ENCODE measurements around the gene SP4. TPM values are rescaled to one million over a fixed set of nuclear protein-coding genes. Genes with fewer than 3 reads are reported as not detected.

The SP4 gene
- total RNA-seq, 2 experiments from 2014 or later: 17.5 to 22.8 TPM

DNA sequence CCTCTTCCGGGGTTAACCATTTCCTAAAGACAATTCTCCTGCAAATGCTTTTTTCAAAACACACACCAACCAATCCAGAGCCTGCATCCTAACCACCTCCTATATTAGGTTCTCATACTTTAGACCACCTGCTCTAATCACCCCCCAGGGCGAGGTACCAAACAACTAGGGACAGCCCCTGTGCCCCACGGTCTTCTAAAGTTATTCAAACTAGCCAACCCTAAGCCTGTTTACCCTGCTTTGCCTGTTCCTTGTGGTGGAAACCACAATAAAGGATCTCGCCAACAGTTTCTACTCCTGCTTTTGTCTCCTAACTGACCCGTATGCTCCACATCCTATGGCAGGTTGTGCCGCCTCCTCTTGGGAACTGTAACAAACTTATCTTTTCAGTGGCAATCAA is 21.1 kb downstream of the SP4 start:
- no peaks in the 10 kb centered on the region for H3K27me3 Mint-ChIP-seq
- DNase-seq (no peak), ATAC-seq (no peak)
- peaks cover 44% of the 10 kb centered on the region for H3K36me3 Mint-ChIP-seq (ENCODE audit: low read depth)
- no peak overlapping the region for H3K4me3 Mint-ChIP-seq
- H3K9me3 Mint-ChIP-seq (ENCODE audit: low read depth): peaks cover 9% of the 10 kb centered on the region
- intact Hi-C loops (cut with DNase I, micrococcal nuclease): no loop called here
- ChIA-PET CTCF (no interaction called here), POLR2A (no interaction called here)
- no peak overlapping the region for H3K27ac Mint-ChIP-seq
- H3K4me1 Mint-ChIP-seq: peaks cover 19% of the 10 kb centered on the region

DNA sequence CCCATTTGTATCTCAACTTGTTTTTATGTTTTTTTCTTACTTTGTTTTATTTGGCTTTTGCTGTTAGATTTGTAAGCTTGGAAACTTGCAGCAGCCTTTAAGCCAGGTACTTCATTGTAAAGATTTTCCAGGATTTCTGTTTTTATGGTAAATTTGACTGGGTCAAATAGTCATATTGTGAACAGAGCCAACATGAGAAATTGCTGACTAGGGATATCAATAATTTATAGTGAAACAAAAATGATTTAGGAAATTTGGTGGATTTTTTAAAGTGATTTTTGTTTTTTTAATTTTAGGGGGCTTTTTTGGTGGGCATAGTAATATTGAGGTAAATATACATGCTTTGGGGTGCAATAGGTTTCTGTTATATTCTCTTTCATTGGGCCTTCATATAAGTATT is 22.2 kb downstream of the SP4 start:
- POLR2A ChIA-PET: interaction anchor here (1.1 kb wide), 1 partner anchor 22 kb away, joined by 3 read pairs; the partner anchor contains the start of gene SP4
- ATAC-seq (no peak), DNase-seq (no peak)
- peaks cover 19% of the 10 kb centered on the region for H3K4me1 Mint-ChIP-seq
- no peak overlapping the region for H3K27ac Mint-ChIP-seq
- intact Hi-C loops (cut with DNase I, micrococcal nuclease): no loop called here
- H3K27me3 Mint-ChIP-seq: no peaks in the 10 kb centered on the region
- peaks cover 53% of the 10 kb centered on the region for H3K36me3 Mint-ChIP-seq (ENCODE audit: low read depth)
- peaks cover 16% of the 10 kb centered on the region for H3K9me3 Mint-ChIP-seq (ENCODE audit: low read depth)
- no peak overlapping the region for H3K4me3 Mint-ChIP-seq
- CTCF ChIA-PET: interaction anchor here (1.2 kb wide), 1 partner anchor 9 kb away, joined by 4 read pairs; no protein-coding TSS in a partner anchor

DNA sequence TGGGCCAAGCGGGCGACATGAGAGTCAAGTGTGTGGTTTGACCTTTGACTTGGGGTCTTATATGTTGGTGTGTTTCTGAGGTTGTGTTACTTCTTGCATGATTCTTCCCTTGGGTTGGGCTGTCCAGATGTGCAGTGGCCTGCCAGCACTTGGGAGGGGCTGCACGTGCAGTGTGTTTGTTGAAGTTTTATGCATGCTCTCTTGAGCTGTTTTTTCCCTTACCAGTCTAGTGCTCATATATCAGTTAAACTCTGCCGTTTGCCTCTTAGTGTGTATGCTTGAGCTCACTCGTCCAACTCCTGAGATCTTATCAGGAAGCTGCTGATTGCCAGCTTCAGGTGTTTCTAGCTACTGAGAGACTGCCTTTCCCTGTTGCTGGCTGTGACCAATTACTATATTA is 23.1 kb downstream of the SP4 start:
- DNase-seq: no peak
- peaks cover 16% of the 10 kb centered on the region for H3K9me3 Mint-ChIP-seq (ENCODE audit: low read depth)
- H3K27me3 Mint-ChIP-seq: no peaks in the 10 kb centered on the region
- no peak overlapping the region for H3K4me3 Mint-ChIP-seq
- H3K27ac Mint-ChIP-seq: no peak overlapping the region
- POLR2A ChIA-PET: interaction anchor here (1.1 kb wide), 1 partner anchor 23 kb away, joined by 3 read pairs; the partner anchor contains the start of gene SP4
- ATAC-seq: no peak
- CTCF ChIA-PET: interaction anchor here (1.2 kb wide), 1 partner anchor 10 kb away, joined by 4 read pairs; no protein-coding TSS in a partner anchor
- peaks cover 55% of the 10 kb centered on the region for H3K36me3 Mint-ChIP-seq (ENCODE audit: low read depth)
- H3K4me1 Mint-ChIP-seq: peaks cover 19% of the 10 kb centered on the region
- intact Hi-C loops (cut with DNase I, micrococcal nuclease): no loop called here

DNA sequence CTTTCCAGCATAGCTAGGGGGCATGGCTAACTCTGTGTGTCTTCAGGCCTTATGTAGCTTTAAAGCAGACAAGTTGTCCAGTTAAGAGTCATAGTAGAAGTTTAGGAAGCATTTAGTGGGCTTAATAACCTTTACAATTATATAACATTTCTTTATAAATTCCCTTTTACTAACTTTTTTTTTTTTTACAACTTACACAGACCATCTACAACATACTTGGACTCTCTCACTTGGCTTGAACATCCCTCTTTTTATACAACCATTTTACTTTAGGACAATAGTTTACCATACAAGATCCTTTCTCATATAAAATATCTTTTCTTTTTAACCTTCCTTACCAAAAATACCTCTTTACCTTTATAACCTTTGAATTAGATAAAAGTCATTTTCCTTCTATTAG is 26.3 kb downstream of the SP4 start:
- Mint-ChIP-seq H3K4me1 (peaks cover 12% of the 10 kb centered on the region), H3K27me3 (no peaks in the 10 kb centered on the region), H3K27ac (no peak overlapping the region), H3K9me3 (ENCODE audit: low read depth) (peaks cover 16% of the 10 kb centered on the region), H3K36me3 (ENCODE audit: low read depth) (peaks cover 60% of the 10 kb centered on the region), H3K4me3 (no peak overlapping the region)
- ChIA-PET CTCF (interaction anchor here (0.6 to 2.5 kb wide), 2 partner anchors 14 to 1691 kb away, joined by 3 to 11 read pairs; no protein-coding TSS in a partner anchor), POLR2A (interaction anchor here (0.6 kb wide), 1 partner anchor 175 kb away, joined by 6 read pairs; no protein-coding TSS in a partner anchor)
- no peak for ATAC-seq
- no peak for DNase-seq
- intact Hi-C loops (cut with DNase I, micrococcal nuclease): no loop called here

DNA sequence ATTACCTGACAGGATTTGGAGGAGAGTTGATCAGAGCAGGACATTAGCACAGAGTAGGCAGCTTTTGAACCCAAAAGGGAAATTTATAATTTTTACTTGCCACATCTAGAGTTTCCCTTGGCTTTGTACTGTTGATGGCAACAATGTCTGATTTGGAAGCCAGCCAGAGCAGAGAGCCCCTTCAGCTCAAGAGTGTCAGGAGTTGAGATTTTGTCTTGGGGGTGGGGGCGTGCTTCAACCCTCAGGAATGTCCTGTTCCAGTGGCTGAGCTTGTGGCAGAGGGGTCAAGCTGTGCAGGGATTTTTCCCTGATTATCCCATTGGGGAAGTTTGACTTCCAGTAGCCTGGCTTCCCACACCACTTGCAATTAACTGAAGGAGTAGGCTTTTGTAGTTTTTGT is 27.0 kb downstream of the SP4 start:
- Mint-ChIP-seq H3K27ac (no peak overlapping the region), H3K4me1 (peaks cover 11% of the 10 kb centered on the region), H3K9me3 (ENCODE audit: low read depth) (peaks cover 16% of the 10 kb centered on the region), H3K36me3 (ENCODE audit: low read depth) (peaks cover 65% of the 10 kb centered on the region), H3K4me3 (no peak overlapping the region), H3K27me3 (no peaks in the 10 kb centered on the region)
- DNase-seq: no peak
- no peak for ATAC-seq
- ChIA-PET CTCF (no interaction called here), POLR2A (no interaction called here)
- intact Hi-C loops (cut with DNase I, micrococcal nuclease): no loop called here

DNA sequence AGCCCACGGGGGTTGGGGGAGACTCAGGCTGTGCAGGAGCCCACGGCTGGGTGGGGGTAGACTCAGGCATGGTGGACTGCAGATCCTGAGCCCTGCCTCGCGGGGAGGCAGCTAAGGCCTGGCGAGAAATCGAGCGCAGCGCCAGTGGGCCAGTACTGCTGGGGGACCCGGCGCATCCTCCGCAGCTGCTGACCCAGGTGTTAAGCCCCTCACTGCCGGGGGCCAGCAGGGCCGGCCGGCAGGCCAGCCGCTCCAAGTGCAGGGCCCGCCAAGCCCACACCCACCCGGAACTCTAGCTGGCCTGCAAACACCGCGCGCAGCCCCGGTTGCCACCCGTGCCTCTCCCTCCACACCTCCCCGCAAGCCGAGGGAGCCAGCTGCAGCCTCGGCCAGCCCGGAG is 33.4 kb downstream of the SP4 start:
- ATAC-seq: no peak
- Mint-ChIP-seq H3K36me3 (ENCODE audit: low read depth) (peaks cover 37% of the 10 kb centered on the region), H3K4me1 (peaks cover 23% of the 10 kb centered on the region), H3K27me3 (no peaks in the 10 kb centered on the region), H3K4me3 (no peak overlapping the region), H3K9me3 (ENCODE audit: low read depth) (no peaks in the 10 kb centered on the region), H3K27ac (no peak overlapping the region)
- ChIA-PET POLR2A (no interaction called here), CTCF (no interaction called here)
- DNase-seq: no peak
- intact Hi-C loops (cut with DNase I, micrococcal nuclease): no loop called here

DNA sequence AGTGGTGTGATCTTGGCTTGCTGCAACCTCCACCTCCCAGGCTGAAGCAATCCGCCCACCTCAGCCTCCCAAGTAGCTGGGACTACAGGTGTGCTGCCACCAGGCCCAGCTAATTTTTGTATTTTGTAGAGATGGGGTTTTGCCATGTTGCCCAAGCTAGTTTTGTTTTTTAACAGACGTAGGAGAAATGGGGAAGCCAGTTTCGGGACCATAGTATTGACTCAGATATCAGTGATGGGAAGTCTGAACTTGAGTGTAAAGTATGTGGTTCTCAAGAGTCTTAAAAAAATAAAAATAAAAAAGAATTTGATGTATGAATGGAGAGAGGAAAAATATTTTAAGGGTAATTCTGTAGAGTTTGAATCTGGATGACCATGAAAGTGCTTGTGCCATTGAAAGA is 34.2 kb downstream of the SP4 start:
- H3K27me3 Mint-ChIP-seq: no peaks in the 10 kb centered on the region
- no peak overlapping the region for H3K27ac Mint-ChIP-seq
- intact Hi-C loops (cut with DNase I, micrococcal nuclease): no loop called here
- CTCF ChIA-PET: no interaction called here
- POLR2A ChIA-PET: interaction anchor here (0.7 kb wide), 1 partner anchor 37 kb away, joined by 3 read pairs; no protein-coding TSS in a partner anchor
- no peaks in the 10 kb centered on the region for H3K9me3 Mint-ChIP-seq (ENCODE audit: low read depth)
- peaks cover 21% of the 10 kb centered on the region for H3K4me1 Mint-ChIP-seq
- no peak overlapping the region for H3K4me3 Mint-ChIP-seq
- peaks cover 33% of the 10 kb centered on the region for H3K36me3 Mint-ChIP-seq (ENCODE audit: low read depth)
- ATAC-seq (no peak), DNase-seq (no peak)

DNA sequence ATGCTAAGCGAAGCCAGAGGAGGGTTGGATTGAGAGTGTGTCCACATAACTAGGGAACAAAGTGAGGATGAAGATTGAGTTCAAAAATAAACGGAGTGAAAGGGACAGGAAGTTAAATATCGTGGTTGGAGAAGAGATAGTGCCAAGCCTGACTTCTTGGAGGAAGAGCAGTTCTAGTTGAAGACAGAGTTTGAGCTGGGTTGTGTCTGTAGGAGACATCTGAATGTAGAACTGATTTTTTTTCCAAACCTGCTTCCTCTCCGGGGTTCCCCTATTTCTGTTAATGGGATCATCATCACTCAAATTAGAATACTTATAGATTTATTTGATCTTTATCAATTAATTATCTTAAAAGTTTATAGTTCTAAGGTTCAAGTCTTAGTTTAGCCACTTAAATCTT is 35.6 kb downstream of the SP4 start:
- no peaks in the 10 kb centered on the region for H3K9me3 Mint-ChIP-seq (ENCODE audit: low read depth)
- no peak for DNase-seq
- ATAC-seq: no peak
- H3K4me1 Mint-ChIP-seq: peaks cover 27% of the 10 kb centered on the region
- intact Hi-C loops (cut with DNase I, micrococcal nuclease): no loop called here
- peaks cover 30% of the 10 kb centered on the region for H3K36me3 Mint-ChIP-seq (ENCODE audit: low read depth)
- CTCF ChIA-PET: no interaction called here
- POLR2A ChIA-PET: no interaction called here
- H3K4me3 Mint-ChIP-seq: no peak overlapping the region
- no peaks in the 10 kb centered on the region for H3K27me3 Mint-ChIP-seq
- H3K27ac Mint-ChIP-seq: no peak overlapping the region

DNA sequence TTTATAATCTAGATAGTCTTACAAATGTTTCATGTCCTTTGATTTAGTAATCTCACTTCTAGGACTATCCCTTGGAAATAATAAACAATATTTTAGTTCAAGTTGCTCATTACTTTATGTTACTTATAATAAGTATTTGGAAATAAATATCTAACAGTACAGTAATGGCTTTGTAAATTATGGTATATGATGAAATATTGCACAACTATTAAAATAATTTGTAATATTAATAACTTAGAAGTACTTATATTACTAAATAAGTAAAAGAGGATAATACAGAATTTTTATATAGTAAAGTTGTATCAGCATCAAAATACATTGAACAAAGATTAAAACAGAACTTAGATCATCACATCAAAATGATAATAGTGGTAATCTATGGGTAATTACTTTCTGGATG is 41.1 kb downstream of the SP4 start:
- ATAC-seq: no peak
- Mint-ChIP-seq H3K27me3 (no peaks in the 10 kb centered on the region), H3K27ac (no peak overlapping the region), H3K9me3 (ENCODE audit: low read depth) (no peaks in the 10 kb centered on the region), H3K36me3 (ENCODE audit: low read depth) (peaks cover 8% of the 10 kb centered on the region), H3K4me1 (peaks cover 24% of the 10 kb centered on the region), H3K4me3 (no peak overlapping the region)
- ChIA-PET POLR2A (no interaction called here), CTCF (no interaction called here)
- intact Hi-C loops (cut with DNase I, micrococcal nuclease): no loop called here
- no peak for DNase-seq

DNA sequence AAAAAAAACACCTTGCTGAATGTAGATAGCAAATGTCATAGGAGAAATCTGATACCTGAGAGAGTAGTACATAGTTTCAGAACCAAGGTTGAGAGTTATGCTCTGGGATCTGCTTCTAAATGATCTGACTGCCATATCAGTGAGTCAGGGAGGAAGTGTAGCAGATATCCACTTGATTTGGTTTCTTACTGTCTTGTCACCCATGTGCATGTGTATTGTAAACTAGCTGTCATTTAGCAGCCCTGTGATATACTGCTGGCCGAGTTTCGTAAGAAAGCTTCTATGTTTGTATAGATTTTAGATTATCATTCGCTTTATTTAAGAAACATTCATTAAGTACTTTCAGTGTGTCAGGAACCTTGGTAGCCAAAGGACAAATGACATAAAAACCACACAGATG is 42.0 kb downstream of the SP4 start:
- POLR2A ChIA-PET: no interaction called here
- Mint-ChIP-seq H3K4me3 (no peak overlapping the region), H3K4me1 (peaks cover 24% of the 10 kb centered on the region), H3K36me3 (ENCODE audit: low read depth) (peaks cover 7% of the 10 kb centered on the region), H3K9me3 (ENCODE audit: low read depth) (no peaks in the 10 kb centered on the region), H3K27me3 (no peaks in the 10 kb centered on the region), H3K27ac (no peak overlapping the region)
- ATAC-seq (no peak), DNase-seq (no peak)
- CTCF ChIA-PET: interaction anchor here (0.9 to 1.3 kb wide), 2 partner anchors 11 to 131 kb away, joined by 4 to 5 read pairs; no protein-coding TSS in a partner anchor
- intact Hi-C loops (cut with DNase I, micrococcal nuclease): no loop called here

DNA sequence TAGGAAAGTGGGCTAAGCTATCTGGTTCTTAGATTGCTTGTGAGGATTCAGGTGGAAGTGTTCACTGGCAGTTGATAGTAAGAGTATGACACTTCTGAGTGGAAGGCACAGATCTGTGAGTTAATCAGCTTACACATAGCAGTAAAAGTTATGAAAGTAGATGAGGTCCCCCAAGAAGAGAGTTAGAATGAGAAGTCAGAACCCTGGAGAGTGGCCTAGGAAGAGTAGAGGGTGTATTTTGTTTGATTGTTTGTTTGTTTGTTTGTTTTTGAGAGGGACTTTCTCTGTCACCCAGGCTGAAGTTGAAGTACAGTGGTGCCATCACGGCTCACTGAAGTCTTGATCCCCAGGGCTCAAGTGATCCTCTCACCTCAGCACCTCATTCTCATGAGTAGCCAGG is 44.1 kb downstream of the SP4 start:
- H3K4me1 Mint-ChIP-seq: peaks cover 21% of the 10 kb centered on the region
- no peak for DNase-seq
- H3K27ac Mint-ChIP-seq: no peak overlapping the region
- POLR2A ChIA-PET: no interaction called here
- ATAC-seq: no peak
- no peaks in the 10 kb centered on the region for H3K9me3 Mint-ChIP-seq (ENCODE audit: low read depth)
- H3K36me3 Mint-ChIP-seq (ENCODE audit: low read depth): peaks cover 7% of the 10 kb centered on the region
- intact Hi-C loops (cut with DNase I, micrococcal nuclease): no loop called here
- CTCF ChIA-PET: no interaction called here
- no peaks in the 10 kb centered on the region for H3K27me3 Mint-ChIP-seq
- H3K4me3 Mint-ChIP-seq: no peak overlapping the region

DNA sequence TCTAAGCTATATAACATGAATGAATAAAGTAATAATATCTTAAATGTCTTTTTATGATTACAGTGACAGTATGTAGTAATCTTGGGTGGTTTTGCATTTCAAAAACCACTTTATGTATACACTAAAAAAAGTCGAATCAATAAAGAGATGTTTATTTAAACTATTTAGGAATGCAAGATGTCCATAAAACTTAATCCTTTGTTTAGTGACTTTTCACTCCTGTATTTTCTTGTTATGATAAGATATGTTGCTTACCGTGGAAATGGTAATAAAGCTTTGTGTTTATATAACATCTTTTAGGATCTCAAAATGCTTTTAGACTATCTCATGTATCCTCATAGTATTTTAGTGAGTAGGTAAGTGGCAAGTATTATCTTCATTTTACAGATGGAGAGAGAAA is 48.5 kb downstream of the SP4 start:
- Mint-ChIP-seq H3K9me3 (ENCODE audit: low read depth) (no peaks in the 10 kb centered on the region), H3K27ac (no peak overlapping the region), H3K4me1 (peaks cover 40% of the 10 kb centered on the region), H3K36me3 (ENCODE audit: low read depth) (peaks cover 35% of the 10 kb centered on the region), H3K27me3 (no peaks in the 10 kb centered on the region), H3K4me3 (no peak overlapping the region)
- ATAC-seq (no peak), DNase-seq (no peak)
- POLR2A ChIA-PET: no interaction called here
- CTCF ChIA-PET: interaction anchor here (0.9 kb wide), 1 partner anchor 215 kb away, joined by 3 read pairs; no protein-coding TSS in a partner anchor
- intact Hi-C loops (cut with DNase I, micrococcal nuclease): no loop called here
